Lower lobe of right lung (tissue), 2 donors: ENCODE data around the gene LRRC4C. TPM values are rescaled to one million over a fixed set of nuclear protein-coding genes. Genes with fewer than 3 reads are reported as not detected.

Source experiments
- ATAC-seq, 2 donors: fragments of 200-7000 bp; cut with Tn5 transposase; one replicate each; pipeline ENCODE4 v1.9.1; 2020 to 2022; ENCODE audit warnings: mild to moderate bottlenecking in 2 of 2, moderate library complexity in 2 of 2
- DNase-seq: peaks from one replicate; pipeline ENCODE4 v3.0.0-alpha.2; 2020
- H3K27ac ChIP-seq: fragments of 200-600 bp; one replicate; pipeline ENCODE4 v1.8.0; 2022
- H3K27me3 ChIP-seq: fragments of 200-600 bp; one replicate; pipeline ENCODE4 v1.8.0; 2022; ENCODE audit warnings: low read depth
- H3K36me3 ChIP-seq: fragments of 200-600 bp; one replicate; pipeline ENCODE4 v1.8.0; 2022; ENCODE audit warnings: mild to moderate bottlenecking
- H3K4me1 ChIP-seq: fragments of 200-600 bp; one replicate; pipeline ENCODE4 v1.8.0; 2022
- H3K4me3 ChIP-seq: fragments of 200-600 bp; one replicate; pipeline ENCODE4 v1.8.0; 2022; ENCODE audit warnings: mild to moderate bottlenecking
- H3K9me3 ChIP-seq: fragments of 200-600 bp; one replicate; pipeline ENCODE4 v1.8.0; 2022
- CTCF ChIP-seq: fragments of 200-600 bp; IDR thresholded peaks from one replicate; pipeline ENCODE4 v1.8.0; 2022; ENCODE audit warnings: antibody characterized with exemption, mild to moderate bottlenecking
- intact Hi-C: fragments of 100-400 bp; cut with DNase I; formaldehyde crosslinking; loops from one replicate; pipeline ENCODE4 v1.11.0; 2022
- total RNA-seq: library from RNA; stranded (reverse); fragmentation: NEBNext Ultra II Directional; extraction: Animal tissue kit (Norgen Biotek cat#: 25700); gene quantifications from one replicate; pipeline ENCODE4 v1.2.1, GENCODE V29; 2021
- donor health status: DM: no; HTN: yes; CAD: no; lungs with severe emphysema.

Gene LRRC4C
- total RNA-seq, 1 donor from 2014 or later: 0.86 TPM

DNA sequence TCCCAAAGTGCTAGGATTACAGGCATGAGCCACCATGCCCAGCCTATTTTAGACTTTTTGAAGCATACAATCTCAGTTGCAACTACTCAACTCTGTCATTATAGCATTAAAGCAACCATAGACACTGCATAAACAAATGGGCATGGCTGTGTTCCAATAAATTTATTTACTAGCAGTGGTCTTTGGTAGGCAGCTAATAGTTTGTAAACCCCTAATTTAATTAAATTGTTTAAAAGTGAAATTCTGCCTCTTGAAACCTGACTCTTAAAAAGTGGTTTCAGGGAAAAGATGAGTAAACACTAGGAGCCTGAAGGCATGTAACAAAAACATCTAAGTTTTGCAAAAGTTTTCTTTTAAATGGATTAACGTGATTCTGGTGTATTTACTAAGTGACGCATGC lies 1364.5 kb downstream of the LRRC4C start:
- no peak for TF ChIP-seq CTCF
- Histone ChIP-seq H3K4me1 (no peaks in the 10 kb centered on the region), H3K27me3 (no peaks in the 10 kb centered on the region), H3K4me3 (no peak overlapping the region), H3K27ac (no peak overlapping the region), H3K36me3 (no peaks in the 10 kb centered on the region), H3K9me3 (no peaks in the 10 kb centered on the region)
- no peak for DNase-seq
- ATAC-seq: no peak
- intact Hi-C loops: no loop called here

GRCh38 chr11:40080434-40080833 lies 1379.0 kb downstream of the LRRC4C start:
- no peaks in the 10 kb centered on the region for H3K36me3 ChIP-seq
- no peaks in the 10 kb centered on the region for H3K27me3 ChIP-seq
- intact Hi-C loops: no loop called here
- no peak overlapping the region for H3K27ac ChIP-seq
- no peaks in the 10 kb centered on the region for H3K9me3 ChIP-seq
- DNase-seq: no peak
- no peak overlapping the region for H3K4me3 ChIP-seq
- TF ChIP-seq CTCF: no peak
- no peak for ATAC-seq
- no peaks in the 10 kb centered on the region for H3K4me1 ChIP-seq
